22Rv1 (cell line): ENCODE measurements around the gene BHLHE23.

Source experiments
- H3K27ac ChIP-seq: fragments of 450-650 bp; 2 replicates; pipeline ENCODE4 v1.5.1; 2017
- CTCF ChIP-seq: fragments of 450-650 bp; IDR thresholded peaks from 2 replicates; pipeline ENCODE4 v1.5.1; 2017; ENCODE audit warnings: mild to moderate bottlenecking
- ZFX ChIP-seq: fragments of 450-650 bp; IDR thresholded peaks from 2 replicates; pipeline ENCODE4 v1.6.1; 2017; ENCODE audit warnings: antibody characterized with exemption, borderline replicate concordance

Gene BHLHE23

GRCh38 chr20:62983210-62983609 lies 23.6 kb downstream of the BHLHE23 start:
- no peak overlapping the region for H3K27ac ChIP-seq
- TF ChIP-seq ZFX (no peak), CTCF (no peak)

DNA sequence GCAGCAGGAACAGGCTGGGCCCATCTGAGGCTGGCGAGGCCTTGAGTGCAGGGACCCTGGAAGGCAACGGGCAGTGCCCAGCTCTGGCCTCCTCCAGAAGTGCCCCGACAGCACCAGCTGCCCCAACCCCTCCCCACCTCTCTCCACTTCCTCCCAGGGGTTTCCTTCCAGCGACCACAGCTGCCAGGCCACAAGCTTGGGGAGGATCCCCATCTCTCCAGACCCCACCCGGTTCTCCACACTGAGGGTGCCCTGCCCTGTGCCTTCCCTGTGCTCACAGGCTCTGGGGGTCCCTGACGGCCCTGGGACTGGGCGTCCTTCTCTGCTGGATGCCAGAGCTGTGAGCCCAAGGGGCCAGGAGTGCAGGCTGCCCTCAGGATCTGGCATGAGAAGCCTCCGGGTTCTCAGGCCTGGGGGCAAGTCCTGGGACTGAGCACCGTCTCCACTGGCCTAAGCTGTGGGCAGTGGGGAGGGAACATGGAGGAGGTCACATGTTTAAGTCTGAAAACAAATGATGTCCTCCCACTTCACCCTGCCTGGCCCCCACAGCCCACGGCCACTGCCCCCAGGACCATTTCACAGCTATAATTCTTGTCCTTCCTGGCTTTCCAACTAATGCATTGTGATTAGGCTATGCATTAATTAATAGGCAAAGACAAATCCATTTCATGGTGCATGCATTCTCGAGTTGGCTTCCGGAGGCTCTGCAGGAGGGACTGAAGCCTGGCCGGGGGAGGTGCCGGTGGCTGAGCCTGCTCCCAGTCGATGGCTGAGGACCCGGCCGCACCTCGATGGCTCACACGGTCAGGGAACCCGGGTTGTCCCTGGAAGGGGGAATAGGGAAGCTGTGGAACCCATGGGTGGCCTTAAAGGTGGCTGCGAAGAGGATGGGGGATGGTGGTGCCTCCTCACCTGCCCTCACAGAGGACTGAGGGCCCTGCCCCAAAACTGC lies 24.4 kb downstream of the BHLHE23 start:
- no peak overlapping the region for H3K27ac ChIP-seq
- TF ChIP-seq CTCF (no peak), ZFX (no peak)

DNA sequence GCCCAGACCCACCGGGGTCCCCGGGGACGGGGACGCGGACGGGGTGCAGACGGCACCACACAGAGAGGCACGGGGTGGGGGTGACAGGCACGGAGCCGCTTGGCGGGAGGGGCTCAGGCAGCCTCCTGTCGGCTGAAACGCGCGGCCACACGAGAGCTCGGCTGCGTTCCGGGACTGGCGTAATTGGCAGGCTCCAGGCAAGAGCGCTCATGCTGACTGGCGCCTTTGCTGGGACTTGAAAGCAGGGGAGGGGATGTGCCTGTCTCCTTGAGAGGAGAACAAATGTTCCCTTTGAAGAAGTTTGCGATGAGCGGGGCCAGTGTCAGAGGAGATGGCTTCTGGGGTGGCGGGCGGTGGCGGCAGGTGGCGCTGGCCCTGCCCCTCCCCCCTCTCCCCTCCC lies 25.8 kb downstream of the BHLHE23 start:
- 0 out of 2 replicates have a peak, but pooled peaks have one; percentile 8 for TF ChIP-seq CTCF
- no peak for TF ChIP-seq ZFX
- no peak overlapping the region for H3K27ac ChIP-seq

GRCh38 chr20:62980380-62980960 lies 26.3 kb downstream of the BHLHE23 start:
- TF ChIP-seq CTCF (no peak), ZFX (no peak)
- H3K27ac ChIP-seq = no peak overlapping the region

DNA sequence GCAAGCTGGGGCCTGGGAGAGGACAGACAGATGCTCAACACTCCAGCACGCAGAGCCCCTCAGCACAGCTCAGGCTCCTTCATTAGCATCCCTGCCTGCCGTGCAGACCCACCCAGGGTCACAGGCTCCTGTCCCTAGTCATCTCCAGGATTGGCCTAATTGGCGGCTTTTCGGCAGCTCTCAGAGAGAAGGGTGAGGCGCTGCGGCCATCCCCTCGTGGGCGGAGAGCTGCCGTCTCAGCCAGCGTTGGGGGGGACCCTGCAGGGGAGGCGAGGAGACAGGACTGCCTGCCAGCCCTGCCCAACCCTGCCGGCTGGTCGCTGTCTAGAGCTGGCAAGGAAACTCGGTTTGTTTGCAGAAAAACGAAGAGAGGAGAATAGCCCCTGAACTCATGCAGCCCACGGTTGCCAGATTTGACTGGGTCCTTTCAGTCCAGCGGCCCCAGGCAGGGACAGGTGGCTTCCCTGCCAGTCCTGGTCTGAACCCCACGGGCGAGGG lies 26.8 kb downstream of the BHLHE23 start:
- TF ChIP-seq CTCF = no peak
- no peak for TF ChIP-seq ZFX
- H3K27ac ChIP-seq = no peak overlapping the region

GRCh38 chr20:62979310-62979709 lies 27.5 kb downstream of the BHLHE23 start:
- TF ChIP-seq CTCF (no peak), ZFX (no peak)
- no peak overlapping the region for H3K27ac ChIP-seq

GRCh38 chr20:62978561-62978943 lies 28.2 kb downstream of the BHLHE23 start:
- TF ChIP-seq CTCF (no peak), ZFX (no peak)
- H3K27ac ChIP-seq = no peak overlapping the region
